ENCODE results near the gene TAS2R38. TPM values are rescaled to one million over a fixed set of nuclear protein-coding genes. Genes with fewer than 3 reads are reported as not detected.

Gene TAS2R38
- total RNA-seq, 1 donor from 2014 or later = not detected

DNA sequence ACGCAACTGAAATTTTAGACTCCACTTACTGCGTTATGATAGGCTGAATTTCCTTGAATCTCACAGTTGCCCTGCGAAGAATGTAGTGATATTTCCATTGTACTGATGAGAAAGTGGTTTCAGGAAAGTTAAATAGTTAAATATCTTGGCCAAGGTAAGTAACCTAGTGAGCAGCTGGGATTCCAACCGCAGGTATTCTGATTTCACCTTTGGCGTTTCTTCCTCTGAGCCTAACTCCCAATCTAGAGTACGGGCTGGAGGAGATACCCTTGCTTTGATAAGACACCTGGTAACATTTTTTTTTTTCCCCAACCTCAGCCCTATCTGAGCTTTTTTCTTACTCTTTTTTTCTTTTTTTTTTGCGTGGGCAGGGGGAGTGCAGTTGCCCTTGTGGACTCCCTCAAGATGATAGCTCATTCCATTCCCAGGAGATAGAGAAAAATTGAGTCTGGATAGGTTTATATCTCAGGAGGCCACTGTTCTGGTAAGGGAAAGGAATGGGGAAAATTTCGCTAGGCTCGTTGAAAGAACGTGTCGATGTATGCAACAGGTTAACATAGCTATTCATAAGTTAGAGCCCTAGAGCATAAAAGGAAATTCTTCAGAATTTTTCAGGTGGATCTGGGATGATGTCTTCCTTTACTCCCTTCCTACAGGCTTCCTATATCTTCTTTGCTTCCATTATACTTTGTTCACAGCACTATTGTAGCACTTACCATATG, 3.1 kb upstream of the TAS2R38 start:
- no peak for DNase-seq (ENCODE audit: low read depth, low spot score)

DNA sequence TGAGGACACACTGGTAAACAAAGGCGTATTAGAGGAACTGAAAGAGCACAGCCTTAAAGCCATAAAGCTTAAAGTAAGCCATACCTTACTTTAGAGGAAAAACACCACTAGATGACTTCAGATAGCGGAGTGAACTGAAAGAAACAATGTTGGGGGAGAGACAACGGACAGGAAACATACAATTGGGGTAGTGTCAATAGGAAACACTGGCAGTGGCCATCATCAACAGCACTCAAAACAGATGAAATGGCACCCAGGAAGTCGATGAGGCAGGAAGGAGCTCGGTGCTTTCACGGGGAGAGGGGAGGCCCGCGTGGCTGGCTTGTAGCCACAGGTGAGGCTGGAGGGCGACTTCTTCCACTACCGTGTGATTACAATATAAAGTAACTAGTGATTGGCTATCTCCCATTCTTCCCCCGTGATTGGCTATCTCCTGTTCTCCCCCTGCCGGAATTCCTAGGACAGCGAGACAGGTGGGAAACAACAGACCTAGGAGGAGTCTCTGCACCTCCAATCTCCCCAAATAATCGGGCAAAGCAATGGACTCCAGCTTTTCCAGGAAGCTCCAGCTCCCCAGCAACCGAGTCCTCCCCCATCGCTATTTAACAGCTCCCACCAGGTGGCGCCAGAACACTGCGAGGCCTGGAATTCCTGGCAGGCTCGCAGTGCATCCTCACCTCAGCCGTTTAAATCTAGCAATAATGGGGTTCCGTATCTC, 2.4 kb upstream of the TAS2R38 start:
- DNase-seq (ENCODE audit: low read depth, low spot score) = no peak

DNA sequence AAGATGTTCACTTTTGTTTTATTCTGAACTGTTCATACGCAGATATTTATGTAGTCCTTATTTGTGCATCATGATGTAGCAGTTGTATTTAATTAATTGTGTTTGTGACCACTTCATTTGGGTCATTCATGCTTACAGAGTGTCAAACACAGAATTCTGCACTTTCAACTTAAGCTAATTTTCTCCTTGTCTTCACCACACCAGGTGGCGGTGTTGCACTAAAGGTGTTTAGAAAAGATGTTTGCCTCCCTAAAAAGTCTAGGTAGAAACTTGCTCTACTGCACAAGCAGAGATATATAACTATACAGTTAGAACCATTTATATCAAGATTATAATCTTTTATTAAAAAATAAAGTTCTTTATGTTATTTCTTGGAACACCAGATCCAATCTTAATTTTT, 1.3 kb upstream of the TAS2R38 start:
- DNase-seq (ENCODE audit: low read depth, low spot score) = no peak

DNA sequence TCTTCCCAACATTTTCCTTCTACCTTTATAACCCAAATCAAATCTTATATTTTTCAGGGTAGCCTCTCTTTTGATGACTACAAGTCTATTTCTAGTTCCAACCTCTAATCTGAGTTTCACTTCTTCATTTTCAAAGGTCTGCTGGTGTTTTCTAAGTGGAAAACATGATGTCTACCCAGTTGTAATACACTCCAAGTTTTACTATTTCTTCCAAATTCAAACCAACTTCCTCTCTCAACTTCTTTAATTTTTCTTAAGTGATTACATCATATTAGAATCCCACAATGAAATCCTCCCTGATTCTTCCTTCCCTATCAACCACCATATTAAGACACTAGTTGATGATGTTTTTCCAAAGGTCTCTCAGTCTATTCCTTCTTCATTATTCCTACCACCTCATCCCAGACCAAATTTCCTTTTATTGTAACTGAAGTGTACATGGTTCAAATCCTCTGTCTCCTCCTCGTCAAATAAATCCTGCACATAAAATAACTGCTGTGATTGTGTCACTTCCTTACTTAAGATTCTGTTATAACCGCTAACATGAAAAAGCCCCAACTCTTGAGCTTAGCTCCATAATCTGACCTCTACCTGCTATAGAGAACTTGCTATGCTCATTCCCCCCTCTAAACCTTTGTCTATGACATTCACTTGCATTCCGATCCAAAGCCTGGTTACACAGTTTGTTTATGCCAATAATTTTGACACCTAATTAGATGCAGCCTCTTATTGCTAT, 12.7 kb downstream of the TAS2R38 start:
- DNase-seq (ENCODE audit: low read depth, low spot score) = no peak

DNA sequence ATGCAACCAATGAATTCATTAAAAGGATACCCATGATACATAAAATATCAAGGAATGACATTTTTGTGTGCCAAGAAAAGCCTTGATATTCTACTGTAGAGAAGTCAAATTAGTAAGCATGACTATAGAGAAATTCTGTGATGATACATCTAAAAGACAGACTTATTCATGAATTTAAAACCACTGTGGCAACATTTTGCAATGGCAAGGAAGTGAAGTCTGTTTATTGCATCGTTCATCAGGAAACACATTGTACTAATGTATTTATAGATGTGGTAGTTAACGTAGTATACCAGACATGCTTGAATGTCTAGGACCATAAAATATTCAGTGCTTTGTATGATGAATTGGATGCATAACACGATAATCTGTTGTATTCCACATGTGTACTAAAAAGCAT, 17.5 kb downstream of the TAS2R38 start:
- no peak for DNase-seq (ENCODE audit: low read depth, low spot score)

DNA sequence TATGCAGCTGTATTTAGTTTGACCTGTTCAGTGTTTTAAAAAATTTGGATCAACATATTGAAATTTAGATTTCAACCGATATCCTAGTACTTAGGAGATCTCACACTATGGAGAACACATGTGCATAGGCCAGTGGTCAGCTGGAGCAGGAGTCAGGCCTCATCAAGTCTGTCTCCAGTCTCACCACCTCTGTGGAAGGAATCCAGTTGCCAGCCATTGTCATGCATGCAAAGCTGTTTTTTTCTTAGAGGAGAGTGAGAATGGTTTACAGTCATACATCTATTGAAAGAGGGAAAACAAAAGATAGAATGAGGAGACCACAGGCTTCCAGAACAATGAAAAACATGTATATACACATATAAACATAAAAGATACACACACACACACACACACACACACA, 19.2 kb downstream of the TAS2R38 start:
- no peak for DNase-seq (ENCODE audit: low read depth, low spot score)

DNA sequence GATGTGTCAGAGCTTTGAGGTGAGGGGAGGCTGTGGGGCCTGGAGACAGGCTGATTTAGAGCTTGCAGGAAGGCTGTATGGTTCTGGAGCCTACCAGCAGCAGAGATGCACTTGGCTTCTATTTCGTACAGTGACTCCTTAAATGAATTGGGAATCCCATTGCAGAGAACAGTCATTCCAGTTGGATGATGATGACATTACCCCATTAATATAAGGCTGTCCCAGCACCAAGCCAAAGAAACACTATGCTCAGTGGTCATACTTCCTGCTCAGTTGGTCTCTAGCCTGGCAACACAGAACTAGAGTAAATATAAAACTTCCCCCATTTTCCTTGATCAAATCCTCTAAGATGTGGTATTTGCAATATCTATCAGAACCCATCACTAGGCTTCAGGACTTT, 21.1 kb downstream of the TAS2R38 start:
- DNase-seq (ENCODE audit: low read depth, low spot score) = no peak

DNA sequence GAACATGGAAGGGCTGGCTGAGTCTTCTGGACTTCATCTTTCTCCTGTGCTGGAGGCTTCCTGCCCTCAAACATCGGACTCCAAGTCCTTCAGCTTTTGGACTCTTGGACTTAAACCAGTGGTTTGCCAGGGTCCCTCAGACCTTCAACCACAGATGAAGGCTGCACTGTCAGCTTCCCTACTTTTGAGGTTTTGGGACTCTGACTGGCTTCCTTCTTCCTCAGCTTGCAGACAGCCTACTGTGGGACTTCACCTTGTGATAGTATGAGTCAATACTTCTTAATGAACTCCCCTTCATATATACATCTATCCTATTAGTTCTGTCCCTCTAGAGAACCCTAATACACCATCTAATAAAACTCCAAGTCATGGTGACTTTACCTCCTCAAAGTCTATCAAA, 22.8 kb downstream of the TAS2R38 start:
- DNase-seq (ENCODE audit: low read depth, low spot score) = no peak

DNA sequence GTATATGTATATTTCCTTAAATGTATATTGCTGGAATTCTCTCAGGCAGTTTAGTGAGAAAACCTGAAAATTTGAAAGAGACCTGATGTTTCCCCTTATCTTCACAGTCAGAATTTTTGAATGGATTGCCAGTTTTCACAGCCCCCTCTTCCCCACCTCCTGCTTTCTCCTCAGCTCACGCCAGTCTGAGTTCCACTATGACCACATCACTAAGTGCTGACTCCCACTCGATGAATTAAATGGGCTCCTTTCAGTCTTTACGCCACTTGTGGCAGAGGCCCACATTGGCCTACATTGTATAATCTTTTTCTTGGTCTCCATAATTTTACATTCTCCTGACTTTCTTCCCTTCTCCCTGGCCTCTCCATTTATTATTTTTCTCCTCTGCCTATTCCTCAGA, 23.7 kb downstream of the TAS2R38 start:
- DNase-seq (ENCODE audit: low read depth, low spot score) = no peak

DNA sequence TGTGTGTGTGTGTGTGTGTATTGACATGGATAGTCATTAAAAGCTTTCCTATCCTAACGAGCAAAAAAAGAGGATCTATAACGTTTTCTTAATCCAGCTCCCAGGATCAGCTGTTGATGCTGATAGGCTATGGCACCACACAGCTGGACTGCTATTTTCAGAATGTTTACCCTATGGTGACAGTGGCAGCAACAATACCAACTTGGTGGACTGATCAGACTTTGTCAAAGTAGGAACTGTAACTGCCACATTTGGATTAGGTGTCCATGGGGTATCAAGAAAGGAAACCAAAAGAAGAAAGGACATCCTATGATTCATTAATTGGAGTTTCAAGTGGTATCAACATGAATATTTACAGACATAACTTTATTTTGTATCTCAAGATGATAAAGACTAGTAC, 24.1 kb downstream of the TAS2R38 start:
- no peak for DNase-seq (ENCODE audit: low read depth, low spot score)

DNA sequence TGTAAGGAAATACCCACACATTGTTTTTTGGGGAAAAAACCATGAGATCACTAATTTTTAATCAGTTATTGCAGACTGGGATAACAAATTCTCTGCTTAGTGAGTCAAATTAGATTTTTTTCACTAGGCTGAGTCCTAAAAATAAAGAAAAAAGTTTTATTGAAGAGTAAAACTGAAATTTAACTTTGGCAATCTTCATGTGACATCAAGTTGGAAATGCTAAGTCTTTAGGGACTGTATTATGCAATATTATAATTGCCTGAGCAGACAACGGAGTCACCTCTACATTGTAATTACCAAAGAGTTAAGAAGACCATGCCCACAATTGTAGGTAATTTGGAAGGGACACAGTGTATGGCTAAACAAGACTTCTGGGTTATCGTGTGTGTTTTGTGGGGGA, 24.6 kb downstream of the TAS2R38 start:
- no peak for DNase-seq (ENCODE audit: low read depth, low spot score)

DNA sequence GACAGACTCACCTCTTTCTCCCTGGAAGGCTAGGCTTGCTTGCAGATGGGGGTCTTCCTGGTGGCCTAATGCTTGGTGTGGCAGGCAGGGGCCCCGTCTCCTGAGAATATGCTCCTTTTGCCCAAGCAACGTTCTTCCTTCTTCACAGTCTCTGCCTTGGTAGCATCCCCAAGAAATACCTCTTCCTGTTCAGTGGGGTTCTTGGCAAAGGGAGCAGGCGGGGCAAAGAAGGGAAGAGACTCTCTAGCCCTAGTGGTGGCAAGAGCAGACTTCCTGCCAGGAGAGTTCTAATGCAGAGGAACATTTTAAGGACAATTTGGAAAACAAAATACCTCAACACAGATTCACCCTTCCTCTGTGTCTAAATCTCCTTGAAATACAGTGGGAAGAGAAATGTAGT, 26.8 kb downstream of the TAS2R38 start, which contains the start of gene CLEC5A:
Gene CLEC5A (minus strand): TSS at position 179 of the 400 bp plus-strand sequence. CDS start 682 bp downstream, outside the sequence.
- DNase-seq (ENCODE audit: low read depth, low spot score) = no peak

DNA sequence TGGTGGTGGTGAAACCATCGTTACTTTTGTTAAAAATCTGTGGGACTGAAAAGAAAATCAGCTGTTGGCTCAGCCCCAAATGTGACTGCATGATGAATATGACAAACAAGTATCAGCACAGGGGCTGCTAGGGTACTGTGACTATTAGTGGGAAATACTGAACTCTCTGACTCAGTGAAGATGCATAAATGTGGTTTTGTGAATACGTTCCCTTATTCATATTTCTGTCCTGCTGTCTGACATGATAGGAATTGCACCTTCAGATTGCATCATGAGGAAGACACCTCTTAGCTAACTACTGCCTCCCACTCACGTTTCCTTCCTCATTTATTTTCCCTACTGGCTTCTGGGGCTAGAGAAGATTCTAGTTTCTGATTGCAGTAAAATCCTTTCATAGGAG, 28.2 kb downstream of the TAS2R38 start:
- no peak for DNase-seq (ENCODE audit: low read depth, low spot score)

DNA sequence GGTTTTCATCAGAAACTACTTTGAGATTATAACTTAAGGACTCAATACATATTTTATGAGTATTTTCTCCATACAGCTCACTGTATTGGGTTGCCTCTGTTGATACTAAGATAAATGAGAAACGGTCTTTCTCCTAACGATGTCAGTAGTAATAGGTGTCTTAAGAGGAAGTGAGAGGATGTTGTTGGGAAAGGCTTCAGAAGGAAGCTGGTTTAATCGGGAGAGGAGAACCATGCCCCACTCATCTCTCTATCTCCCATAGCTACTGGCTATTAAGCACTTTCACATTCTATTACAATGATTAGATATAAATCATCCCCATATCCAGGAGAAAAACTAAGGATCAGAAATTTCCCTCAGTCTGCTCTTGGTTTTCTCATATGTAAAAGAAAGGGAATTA, 28.8 kb downstream of the TAS2R38 start:
- DNase-seq (ENCODE audit: low read depth, low spot score) = no peak

DNA sequence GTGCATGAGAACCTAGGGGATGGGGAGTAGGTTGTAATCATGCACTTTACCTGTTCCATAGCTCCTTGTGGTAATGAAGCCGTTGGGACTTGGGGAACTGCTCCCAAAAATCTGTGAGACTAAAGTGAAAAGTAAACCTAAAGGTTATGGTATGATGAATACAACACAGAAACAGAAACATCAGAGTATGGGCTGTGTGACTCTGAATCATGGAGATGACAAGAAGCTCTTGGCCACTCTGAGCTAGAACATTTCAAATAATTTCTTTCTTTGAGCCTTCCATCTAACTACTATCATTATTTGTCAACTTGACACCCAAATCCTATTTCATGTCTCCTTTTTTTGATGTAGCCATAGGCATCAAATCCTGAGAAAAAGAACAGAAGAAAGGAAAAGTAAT, 29.7 kb downstream of the TAS2R38 start:
- DNase-seq (ENCODE audit: low read depth, low spot score) = no peak

DNA sequence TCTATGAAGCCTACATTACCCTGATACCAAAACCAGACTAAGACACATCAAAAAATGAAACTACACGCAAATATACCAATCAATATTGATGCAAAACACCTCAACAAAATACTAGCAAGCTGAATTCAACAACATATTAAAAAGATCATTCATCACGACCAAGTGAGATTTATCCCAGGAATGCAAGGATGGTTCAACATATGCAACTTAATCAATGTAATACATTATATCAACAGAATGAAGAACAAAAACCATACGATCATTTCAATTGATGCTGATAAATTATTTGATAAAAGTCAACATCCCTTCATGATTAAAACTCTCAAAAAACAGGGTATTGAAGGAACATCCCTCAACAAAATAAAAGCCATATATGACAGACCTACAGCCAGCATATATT, 32.5 kb downstream of the TAS2R38 start:
- DNase-seq (ENCODE audit: low read depth, low spot score) = no peak

DNA sequence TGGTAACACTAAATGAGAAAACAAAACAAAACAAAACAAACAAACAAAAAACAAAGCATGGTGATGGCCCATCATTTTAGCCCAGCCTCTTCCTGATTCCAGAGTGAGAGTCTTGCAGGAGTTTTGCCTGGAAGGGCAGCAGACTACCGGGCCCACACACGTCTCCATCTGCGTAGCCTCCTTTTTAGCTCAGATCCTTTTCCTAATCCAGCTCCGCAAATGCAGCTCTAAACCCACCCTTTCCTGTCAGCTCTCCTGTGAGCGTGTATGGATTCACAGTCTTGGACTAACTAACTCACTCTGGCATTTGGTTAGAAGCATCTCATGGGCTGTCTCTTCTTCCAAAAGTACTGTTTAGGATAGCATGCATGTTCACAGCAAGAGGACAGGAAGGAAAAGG, 43.4 kb downstream of the TAS2R38 start:
- no peak for DNase-seq (ENCODE audit: low read depth, low spot score)

DNA sequence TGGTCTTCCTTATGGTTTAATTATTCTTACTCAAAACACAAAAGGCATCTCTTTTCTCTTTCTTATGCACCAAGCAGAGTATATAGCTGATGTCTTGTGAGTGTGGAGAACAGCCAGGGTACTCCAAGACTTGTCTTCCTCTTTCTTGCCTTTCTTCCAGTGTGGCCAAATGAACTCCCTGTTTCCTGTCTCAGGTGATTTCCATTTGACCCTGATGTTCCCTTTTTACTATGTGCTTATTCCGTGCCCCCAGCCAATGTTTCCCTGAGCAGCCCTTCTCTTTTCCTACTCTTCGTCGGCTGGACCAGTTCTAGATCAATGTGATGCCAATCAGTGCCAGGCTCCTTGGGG, 44.8 kb downstream of the TAS2R38 start:
- DNase-seq (ENCODE audit: low read depth, low spot score) = no peak

DNA sequence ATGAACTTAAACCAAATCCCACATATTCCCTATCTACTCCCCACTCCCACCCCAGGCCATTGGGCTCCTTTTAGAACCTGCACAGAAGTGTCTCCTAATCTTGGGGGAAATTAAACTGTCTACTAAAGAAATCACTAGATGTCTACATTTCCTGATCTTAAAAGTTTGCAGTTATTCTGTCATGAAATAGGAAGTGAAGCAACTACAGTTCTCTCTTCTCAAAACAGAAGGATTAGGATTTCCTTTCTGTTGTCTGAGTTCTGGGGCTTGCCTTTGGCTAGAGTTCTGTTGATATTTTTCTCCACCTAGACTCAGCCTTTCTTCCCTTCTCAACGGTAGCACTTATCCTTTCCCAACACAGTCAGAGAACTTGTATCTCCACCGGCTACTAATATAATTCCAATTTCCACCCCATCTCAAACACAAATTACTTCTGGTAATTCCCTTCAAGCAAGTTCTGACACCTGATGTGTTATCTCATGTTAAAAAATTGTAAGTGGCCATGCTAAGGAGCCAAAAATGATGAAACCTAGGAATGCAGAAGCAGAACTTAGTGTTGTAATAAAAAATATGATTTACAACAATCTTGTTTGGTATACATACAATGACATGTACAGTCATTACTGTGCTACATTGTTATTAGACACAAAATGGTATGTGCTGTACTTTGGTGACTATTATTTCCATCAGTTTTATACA, 45.3 kb downstream of the TAS2R38 start:
- DNase-seq (ENCODE audit: low read depth, low spot score) = no peak
